Measurements from ENCODE around the gene VSTM4.

Gene VSTM4

DNA sequence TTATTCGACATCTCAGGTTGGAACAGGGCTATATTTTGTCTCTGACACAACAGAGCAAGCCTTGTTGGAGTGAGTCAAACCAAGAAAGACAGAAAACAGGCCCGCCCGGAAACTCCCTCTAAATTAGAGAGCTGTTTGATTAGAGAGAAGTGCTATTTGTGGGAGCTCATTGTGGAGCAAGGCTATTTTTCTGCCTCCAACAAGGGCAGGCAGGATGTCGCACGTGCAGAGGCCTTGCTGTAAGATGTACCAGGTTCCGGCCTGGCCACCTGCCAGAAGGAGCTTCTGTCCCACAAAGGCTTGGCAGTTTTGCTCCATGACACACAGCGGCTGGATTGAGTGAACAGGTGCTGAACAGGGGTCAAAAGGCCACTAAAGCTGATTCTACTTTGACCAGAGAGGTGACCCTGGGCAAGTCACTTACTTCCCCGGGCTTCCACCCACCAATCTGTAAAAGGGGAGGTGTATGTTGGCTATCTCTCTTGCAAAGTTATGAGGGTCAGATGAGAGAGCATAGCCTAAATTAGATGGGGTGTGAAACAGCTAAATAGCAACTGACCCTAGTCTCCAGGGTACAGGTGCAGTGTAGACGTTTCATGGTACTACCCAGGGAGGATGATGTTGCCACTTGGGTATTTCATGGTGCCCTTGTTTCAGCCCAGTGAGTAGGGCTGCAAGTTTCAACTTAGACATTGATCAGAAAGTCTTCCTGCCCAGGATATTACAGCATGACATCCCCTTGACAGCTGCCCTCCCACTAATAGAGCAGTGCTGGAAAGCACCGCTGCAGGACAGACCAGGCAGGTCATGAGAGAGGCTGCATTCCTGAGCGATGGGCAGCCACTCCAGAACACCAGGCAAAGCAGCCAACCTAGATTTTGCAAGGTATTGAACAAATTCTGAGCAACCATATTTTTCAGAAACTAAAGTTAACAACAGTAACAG is 62.0 kb downstream of the VSTM4 start:
- no peak overlapping the region for H3K4me3 ChIP-seq (replicated peaks in 1 of 2; ENCODE audit: low read depth in 2 of 2, low read length in 2 of 2)
- DNase-seq (ENCODE audit: low read depth in 2 of 2) = no peak
- TF ChIP-seq, protein P1, sequence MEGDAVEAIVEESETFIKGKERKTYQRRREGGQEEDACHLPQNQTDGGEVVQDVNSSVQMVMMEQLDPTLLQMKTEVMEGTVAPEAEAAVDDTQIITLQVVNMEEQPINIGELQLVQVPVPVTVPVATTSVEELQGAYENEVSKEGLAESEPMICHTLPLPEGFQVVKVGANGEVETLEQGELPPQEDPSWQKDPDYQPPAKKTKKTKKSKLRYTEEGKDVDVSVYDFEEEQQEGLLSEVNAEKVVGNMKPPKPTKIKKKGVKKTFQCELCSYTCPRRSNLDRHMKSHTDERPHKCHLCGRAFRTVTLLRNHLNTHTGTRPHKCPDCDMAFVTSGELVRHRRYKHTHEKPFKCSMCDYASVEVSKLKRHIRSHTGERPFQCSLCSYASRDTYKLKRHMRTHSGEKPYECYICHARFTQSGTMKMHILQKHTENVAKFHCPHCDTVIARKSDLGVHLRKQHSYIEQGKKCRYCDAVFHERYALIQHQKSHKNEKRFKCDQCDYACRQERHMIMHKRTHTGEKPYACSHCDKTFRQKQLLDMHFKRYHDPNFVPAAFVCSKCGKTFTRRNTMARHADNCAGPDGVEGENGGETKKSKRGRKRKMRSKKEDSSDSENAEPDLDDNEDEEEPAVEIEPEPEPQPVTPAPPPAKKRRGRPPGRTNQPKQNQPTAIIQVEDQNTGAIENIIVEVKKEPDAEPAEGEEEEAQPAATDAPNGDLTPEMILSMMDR (IDR thresholded peaks at IDR 0.05; ENCODE audit: low read depth, low read length) = no peak

DNA sequence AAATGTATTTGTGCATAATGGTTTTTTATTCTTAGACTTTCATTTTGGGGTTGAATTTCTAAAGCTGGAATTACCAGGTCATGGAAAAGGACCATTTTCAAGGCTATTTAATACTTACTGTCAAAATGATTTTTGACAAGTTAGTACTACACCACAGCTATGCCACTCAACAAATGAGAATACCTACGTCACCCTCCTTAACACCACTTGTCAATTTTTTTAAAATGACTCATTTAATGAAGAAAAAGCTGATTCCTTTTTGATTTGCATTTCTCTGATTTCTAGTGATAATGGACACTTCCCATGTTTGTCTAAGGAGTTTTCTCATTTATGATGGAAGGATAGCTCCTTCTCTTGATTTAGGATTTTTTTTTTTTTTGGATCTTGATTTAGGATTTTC is 63.3 kb downstream of the VSTM4 start:
- DNase-seq (ENCODE audit: low read depth in 2 of 2) = no peak
- no peak overlapping the region for H3K4me3 ChIP-seq (replicated peaks in 1 of 2; ENCODE audit: low read depth in 2 of 2, low read length in 2 of 2)
- TF ChIP-seq, protein P1 (IDR thresholded peaks at IDR 0.05; ENCODE audit: low read depth, low read length) = no peak

DNA sequence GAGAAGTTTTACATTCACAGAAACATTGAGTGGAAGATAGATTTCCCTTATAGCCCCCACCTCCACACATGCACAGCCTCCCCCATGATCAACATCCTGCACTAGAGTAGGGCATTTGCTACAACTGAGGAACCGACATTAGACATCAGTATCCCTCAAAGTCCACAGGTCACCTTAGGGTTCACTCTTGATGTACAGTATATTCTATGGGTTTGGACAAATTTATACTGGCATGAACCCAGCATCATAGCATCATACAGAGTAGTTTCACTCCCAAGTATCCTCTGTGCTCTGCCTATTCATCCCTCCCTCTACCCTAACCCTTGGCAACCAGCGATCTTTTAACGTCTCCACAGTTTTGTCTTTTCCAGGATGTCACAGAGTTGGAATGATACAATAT is 64.4 kb downstream of the VSTM4 start:
- H3K4me3 ChIP-seq (replicated peaks in 1 of 2; ENCODE audit: low read depth in 2 of 2, low read length in 2 of 2) = no peak overlapping the region
- TF ChIP-seq, protein P1 (IDR thresholded peaks at IDR 0.05; ENCODE audit: low read depth, low read length) = no peak
- DNase-seq (ENCODE audit: low read depth in 2 of 2) = no peak

DNA sequence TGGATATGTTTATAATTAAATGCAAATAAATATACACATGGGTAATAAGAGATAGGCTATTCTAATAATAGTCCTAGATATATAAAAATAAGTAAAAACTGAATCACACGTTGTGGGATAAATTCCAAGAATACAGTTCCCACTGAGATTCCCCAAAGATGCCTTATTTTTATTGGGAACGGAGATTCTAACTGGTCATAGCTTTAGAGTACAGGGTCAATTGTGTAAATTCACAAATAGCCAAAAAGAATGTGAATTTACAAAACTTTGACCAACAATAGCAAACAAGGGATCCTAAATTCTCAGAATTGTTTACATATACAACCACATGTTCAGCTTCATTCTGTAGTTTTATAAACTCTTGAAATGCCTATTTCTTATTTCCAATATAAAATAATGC is 65.0 kb downstream of the VSTM4 start:
- DNase-seq (ENCODE audit: low read depth in 2 of 2) = no peak
- TF ChIP-seq, protein P1 (IDR thresholded peaks at IDR 0.05; ENCODE audit: low read depth, low read length) = no peak
- H3K4me3 ChIP-seq (replicated peaks in 1 of 2; ENCODE audit: low read depth in 2 of 2, low read length in 2 of 2) = no peak overlapping the region

DNA sequence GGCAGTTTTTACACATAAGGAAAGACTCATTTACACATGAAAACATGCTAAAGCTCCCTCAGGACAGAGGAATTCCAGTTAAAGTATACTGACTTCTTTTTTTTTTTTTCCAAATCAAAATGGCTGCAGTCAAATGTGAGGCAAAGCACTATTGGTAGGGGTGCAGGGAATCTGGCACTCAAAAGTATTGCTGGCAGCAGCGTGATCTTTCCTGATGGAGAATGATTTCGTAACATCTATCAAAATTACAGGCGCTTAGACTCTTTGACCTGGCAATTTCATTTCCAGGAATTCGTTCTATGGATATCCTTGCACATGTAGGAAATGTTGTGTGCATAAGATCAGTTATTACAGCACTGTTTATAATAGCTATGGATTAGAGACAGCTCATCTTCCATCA is 65.7 kb downstream of the VSTM4 start:
- TF ChIP-seq, protein P1 (IDR thresholded peaks at IDR 0.05; ENCODE audit: low read depth, low read length) = no peak
- no peak overlapping the region for H3K4me3 ChIP-seq (replicated peaks in 1 of 2; ENCODE audit: low read depth in 2 of 2, low read length in 2 of 2)
- DNase-seq (ENCODE audit: low read depth in 2 of 2) = peak in 1 of 2 donors; percentile 7

DNA sequence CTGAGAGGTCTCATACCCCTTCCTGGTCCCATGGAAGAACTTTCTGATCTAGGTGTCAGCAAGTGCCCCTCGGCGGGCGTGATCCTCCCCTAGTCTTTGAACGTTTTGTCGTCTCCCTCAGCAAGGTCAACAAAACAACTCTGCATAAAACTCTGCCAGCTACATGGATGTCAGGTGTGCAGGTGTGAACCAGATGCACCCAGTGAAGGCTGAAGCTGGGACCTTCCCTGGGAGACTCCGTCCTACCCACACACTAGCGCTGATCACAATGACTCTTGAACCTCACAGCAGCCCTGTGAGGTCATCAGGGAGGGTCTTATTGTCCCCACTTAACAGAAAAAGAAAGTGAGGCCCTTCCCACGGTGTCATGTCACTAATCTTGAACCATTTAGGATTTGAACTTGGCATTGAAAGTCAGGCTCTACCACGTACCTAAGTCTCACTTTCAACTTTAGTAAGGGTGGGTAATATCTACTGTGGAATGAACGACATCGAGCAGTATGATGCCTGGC is 68.1 kb downstream of the VSTM4 start:
- TF ChIP-seq, protein P1 (IDR thresholded peaks at IDR 0.05; ENCODE audit: low read depth, low read length) = no peak
- no peak overlapping the region for H3K4me3 ChIP-seq (replicated peaks in 1 of 2; ENCODE audit: low read depth in 2 of 2, low read length in 2 of 2)
- DNase-seq (ENCODE audit: low read depth in 2 of 2) = no peak

Data from cardiac fibroblast (primary cell).